Stimulated activated CD4-positive, alpha-beta T cell treated with anti-CD3 and anti-CD28 coated beads, TNF-alpha, amount 100 ng/mL, for 1 hour (primary cell): Measurements from ENCODE around the gene SH2D3C.

Experiments used
- DNase-seq, 3 donors: peaks; one replicate each; pipeline ENCODE4 v3.0.0-alpha.2; 2020; ENCODE audit warnings: low read depth in 3 of 3, low spot score in 1 of 3

SH2D3C gene

GRCh38 chr9:127721391-127721821 lies 57.1 kb downstream of the SH2D3C start:
- DNase-seq: no peak

GRCh38 chr9:127720865-127721227 lies 57.6 kb downstream of the SH2D3C start:
- DNase-seq: no peak

- DNase-seq: no peak
These were observed 58.2 kb downstream of the SH2D3C start for GRCh38 chr9:127720031-127720864.

DNA sequence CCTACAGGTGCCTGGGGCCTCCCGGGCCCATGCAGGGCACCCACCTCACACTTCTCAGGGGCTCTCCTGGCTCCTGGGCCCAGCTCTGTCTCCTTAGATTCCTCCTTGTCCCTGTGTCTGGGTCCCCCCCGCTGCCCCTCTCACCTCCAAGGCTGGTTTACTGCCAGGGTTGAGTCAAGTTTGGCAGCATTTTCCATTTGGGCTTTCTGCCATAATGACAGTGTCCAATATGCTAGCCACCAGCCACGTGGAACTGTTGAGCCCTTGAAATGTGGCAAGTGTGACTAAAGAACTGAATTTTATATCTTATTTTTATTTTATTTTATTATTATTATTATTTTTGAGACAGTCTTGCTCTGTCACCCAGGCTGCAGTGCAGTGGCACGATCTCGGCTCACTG lies 60.7 kb downstream of the SH2D3C start:
- DNase-seq: no peak

DNA sequence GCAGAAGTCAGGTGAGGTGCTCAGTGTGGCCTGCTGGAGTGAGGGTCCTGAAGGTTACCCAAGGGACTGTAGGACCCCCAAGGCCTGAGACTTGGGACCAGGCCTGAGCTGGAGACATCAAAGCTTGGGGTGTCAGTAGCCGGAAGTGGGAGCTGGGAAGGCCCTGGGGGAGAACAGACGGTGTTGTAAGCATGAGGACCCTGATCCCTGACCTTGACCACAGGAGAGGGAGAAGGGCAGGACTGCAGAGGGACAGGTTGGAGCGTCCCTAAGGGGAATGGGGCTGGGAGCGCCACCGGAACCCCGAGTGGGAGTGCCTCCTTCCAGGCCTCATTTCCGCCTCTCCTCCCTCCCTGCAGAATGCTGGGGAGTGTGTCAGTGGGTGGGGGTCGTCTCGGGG lies 62.1 kb downstream of the SH2D3C start:
- no peak for DNase-seq

DNA sequence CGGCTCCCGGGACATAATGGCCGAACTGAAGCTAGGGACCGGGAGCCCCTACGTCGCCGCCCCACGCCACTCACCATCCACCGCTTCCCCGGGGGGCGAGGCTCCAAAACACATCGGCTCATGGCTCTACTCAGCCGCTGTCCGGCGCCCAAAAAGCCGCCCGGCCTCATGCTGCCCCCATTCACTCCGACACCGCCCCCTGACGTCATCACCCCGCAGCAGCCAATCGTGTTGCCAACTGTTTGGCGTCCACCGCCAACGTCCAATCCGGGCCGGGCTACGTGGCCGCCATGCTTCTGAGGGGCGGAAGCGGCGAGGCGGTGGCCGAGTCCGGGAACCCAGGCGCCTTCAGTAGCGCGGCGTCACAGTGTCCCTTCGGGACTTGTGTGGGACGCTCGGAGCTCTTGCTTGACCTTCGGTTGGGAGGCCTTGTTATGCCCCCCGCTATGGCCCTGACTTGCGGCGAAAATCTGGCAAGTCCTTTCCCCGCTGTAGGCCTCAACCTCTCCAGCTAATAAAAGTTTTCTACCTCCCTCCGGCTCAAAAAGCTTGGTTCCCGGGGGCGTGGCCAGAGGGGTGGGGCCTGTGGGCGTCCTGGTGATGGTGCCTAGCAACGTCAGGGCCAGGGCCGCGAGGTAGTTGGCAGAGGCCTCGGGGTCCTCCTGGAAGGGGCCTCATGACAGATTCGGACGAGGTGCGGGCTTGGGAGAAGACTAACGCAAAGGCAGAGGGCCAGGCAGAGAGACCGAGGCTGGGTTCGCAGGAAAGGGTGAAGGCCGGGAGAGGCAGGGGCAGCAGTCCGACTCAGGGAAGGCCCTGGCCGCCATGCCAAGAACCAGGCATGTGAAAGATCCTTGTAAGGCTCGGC lies 62.8 kb downstream of the SH2D3C start, which contains the start of the genes PTRH1 and TTC16:
PTRH1 (minus strand) TSS at position 194 of the 868 bp plus-strand sequence; CDS start at position 170, 24 bp downstream.
TTC16 (plus strand) TSS at position 610 of the 868 bp plus-strand sequence; CDS start at position 677, 67 bp downstream.
- DNase-seq: peak; percentile 83 to 95 (median 86)

GRCh38 chr9:127714951-127715469 lies 63.5 kb downstream of the SH2D3C start:
- no peak for DNase-seq

GRCh38 chr9:127714020-127714750 lies 64.3 kb downstream of the SH2D3C start:
- DNase-seq: no peak

DNA sequence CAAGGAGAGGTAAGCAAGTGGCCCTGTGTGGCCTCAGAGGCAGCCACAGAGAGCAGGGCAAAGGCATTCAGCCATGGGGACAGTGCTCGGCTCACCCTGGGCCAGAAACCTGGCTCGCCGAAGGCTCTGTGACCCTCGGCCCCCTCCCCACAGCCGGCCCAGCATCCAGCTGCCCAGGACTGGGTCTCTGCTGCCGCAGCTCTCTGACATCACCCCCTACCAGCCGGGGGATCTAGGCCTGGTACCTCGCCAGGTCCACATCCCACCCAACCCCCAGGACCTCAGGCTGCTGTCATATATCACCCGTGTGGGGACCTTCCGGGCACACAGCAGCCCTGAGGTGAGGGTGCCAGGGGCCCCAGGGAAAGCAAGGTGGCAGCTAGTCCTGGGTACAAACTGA lies 65.6 kb downstream of the SH2D3C start:
- no peak for DNase-seq

DNA sequence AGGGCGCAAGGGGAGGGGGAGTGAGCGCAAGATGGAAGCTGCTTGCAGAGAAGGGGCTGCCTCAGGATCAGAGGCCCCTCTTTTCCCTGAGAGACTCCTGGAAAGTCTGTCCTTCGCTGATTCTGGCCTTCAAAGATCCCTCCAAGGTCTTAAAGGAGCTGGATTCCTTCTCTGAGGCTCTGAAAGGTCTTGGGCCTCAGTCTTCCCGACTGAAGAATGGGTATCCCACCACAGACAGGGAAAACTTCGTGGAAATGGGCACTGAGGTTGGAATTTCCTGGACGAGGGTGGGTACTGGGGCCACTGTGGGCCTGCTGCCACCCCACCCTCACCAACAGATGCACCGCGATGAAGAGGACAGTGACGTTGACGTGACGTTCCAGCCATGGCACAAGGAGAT lies 66.1 kb downstream of the SH2D3C start:
- DNase-seq: no peak

DNA sequence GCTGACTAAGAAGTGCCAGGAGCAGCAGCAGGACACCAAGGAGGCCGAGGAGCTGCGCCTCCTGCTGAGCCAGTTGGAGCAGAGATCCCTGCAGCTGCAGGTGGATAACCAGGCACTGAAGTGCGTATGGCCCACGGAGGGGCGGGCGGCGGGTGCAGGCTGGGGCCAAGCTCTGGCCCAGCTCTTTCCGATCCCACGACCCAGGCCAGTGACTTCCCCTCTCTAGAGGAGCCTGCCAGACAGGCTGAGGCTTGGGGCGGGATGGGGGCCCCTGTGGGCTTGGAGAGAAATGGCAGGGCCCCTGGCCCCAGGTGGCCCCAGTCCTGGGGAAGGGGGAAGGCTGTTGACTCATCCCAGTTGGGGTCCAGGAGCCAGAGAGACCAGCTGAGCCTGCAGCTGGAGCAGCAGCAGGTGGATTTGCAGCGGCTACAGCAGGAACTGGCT lies 66.6 kb downstream of the SH2D3C start:
- no peak for DNase-seq

DNA sequence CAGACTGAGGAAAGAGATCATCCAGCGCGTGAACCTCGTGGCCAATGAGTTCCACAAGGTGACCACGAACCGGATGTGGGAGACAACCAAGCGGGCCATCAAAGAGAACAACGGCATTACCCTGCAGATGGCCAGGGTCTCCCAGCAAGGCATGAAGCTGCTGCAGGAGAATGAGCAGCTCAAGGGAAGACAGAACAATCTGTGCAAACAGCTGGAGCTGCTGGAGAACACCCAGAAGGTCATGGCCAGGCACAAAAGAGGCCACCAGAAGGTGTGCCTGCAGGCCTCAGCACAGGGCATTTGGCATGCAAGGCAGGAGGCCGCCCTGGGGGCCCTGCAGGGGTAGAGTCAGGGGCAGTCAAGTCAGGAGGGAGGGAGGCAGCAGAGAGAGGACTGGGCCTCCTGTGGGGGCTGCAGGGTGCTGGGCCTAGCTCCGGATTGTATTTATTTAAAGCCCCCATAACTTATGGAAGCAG lies 67.2 kb downstream of the SH2D3C start:
- DNase-seq: no peak

- DNase-seq: no peak
These were observed 68.2 kb downstream of the SH2D3C start for GRCh38 chr9:127710204-127710783.

DNA sequence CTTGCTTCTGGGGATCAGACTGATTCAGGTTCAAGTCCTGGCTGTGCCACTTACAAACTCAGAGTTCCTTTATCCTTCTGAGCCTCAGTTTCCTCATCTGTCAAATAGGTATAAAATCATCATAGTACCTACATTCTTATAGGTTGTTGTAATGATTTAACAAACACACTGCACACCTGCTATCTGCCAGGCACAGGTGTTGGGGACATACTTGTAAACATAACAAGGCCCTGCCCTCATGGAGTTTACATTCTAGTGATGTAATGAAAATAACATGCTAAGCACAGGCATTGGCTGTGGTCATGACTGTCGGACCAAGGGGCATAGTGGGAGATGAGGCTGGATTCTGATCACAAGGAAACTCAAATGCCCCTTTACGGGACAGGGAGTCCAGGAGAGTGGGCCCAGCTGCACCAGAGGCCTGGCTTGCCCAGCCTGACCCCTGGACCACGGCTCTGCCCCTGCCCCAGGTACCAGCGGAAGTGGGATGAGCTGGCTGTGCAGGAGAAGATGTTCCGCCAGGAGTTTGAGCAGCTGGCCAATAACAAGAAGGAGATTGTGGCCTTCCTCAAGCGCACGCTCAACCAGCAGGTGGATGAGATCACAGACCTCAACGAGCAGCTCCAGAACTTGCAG lies 69.4 kb downstream of the SH2D3C start:
- no peak for DNase-seq

DNA sequence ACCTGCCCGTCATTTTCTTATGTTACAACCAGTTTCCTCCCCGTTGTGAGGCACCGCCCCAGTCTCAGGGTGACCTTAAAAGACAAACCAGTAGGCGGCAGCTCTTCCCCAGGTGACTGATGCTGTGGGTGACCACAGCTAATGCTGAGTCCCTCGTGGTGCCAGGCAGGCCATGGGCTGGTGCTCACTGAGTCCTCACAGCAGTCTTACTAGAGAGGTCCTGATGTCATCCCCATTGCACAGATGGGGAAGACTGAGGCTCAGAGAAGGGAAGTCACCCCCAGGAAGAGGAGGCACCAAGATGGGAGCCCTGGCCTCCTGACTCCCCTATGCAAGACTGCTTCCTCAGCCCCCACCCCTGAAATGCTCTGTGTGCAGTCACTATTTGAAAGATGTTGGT lies 70.7 kb downstream of the SH2D3C start:
- DNase-seq: no peak

GRCh38 chr9:127706836-127707241 lies 71.6 kb downstream of the SH2D3C start, which contains the start of gene CFAP157:
CFAP157 (plus strand) TSS chr9:127706988; CDS start chr9:127707032, 44 bp downstream.
- DNase-seq: no peak

- no peak for DNase-seq
These were observed 72.7 kb downstream of the SH2D3C start for GRCh38 chr9:127705577-127706379.

DNA sequence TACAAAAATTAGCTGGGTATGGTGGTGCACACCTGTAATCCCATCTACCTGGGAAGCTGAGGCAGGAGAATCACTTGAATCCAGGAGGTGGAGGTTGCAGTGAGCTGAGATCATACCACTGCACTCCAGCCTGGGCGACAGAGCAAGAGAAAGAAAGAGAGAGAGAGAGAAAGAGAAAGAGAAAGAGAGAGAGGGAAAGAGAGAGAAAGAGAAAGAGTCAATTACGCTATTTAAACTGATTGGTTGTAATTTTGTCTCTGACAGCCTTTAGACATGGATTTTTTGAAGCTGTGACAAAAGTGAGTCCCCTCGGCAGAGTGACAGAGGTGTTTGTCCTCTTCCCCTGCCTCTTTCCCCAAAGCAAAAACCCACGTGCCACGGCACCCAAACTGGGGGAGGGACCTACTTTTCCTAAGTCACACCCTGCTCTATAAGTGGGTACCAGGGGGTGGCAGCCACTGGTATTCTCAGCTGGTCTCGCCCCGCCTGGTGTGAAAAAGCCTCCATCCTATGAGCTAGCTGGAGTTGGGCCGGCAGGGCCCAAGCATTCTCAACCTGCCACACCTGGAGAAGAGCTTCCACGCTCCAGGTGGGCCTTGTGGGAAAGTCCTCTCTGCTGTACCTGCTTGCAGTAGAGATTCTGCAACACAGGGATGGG lies 75.0 kb downstream of the SH2D3C start:
- no peak for DNase-seq
